Ascending aorta (tissue), 2 donors: ENCODE data around the gene MEOX1. TPM values are rescaled to one million over a fixed set of nuclear protein-coding genes. Genes with fewer than 3 reads are reported as not detected.

Experiments used
- DNase-seq, 2 donors: peaks; one replicate each; pipeline ENCODE4 v3.0.0-alpha.2; 2019; ENCODE audit warnings: low spot score in 2 of 2
- H3K27ac ChIP-seq, 2 donors: fragments of 200-600 bp; sonication (generic); one replicate each; pipeline ENCODE4 v1.5.1; 2016 to 2017; ENCODE audit warnings: mild to moderate bottlenecking in 1 of 2
- H3K27me3 ChIP-seq: fragments of 200-600 bp; sonication (generic); one replicate; pipeline ENCODE4 v1.5.1; 2017
- H3K36me3 ChIP-seq, 2 donors: fragments of 200-600 bp; sonication (generic); one replicate each; pipeline ENCODE4 v1.5.1; 2016
- H3K4me1 ChIP-seq, 2 donors: fragments of 200-600 bp; sonication (generic); one replicate each; pipeline ENCODE4 v1.5.1; 2016 to 2017; ENCODE audit warnings: mild to moderate bottlenecking in 1 of 2
- H3K4me3 ChIP-seq, 2 donors: fragments of 200-600 bp; sonication (generic); one replicate each; pipeline ENCODE4 v1.5.1; 2016 to 2017; ENCODE audit warnings: mild to moderate bottlenecking in 1 of 2
- H3K9me3 ChIP-seq, 2 donors: fragments of 200-600 bp; sonication (generic); one replicate each; pipeline ENCODE4 v1.5.1; 2016
- CTCF ChIP-seq, 3 experiments: fragments of 200-600 bp in 2 of 3; fragments of 450-650 bp in 1 of 3; sonication (generic) in 2 of 3; IDR thresholded peaks; one replicate each; pipeline ENCODE4 v1.5.1; 2016 to 2019; ENCODE audit warnings: antibody characterized with exemption in 3 of 3, mild to moderate bottlenecking in 1 of 3, moderate library complexity in 1 of 3
- intact Hi-C: fragments of 100-400 bp; cut with DNase I; formaldehyde crosslinking; loops from one replicate; pipeline ENCODE4 v1.15.1; 2023
- total RNA-seq: library from RNA; depleted of rRNA; stranded (reverse); fragments of >200 nt; gene quantifications from one replicate; pipeline ENCODE4 v1.1.0, GENCODE V29; 2016

The MEOX1 gene
- total RNA-seq, 1 donor from 2014 or later: 17.8 TPM

GRCh38 chr17:43616029-43616351 lies 45.7 kb downstream of the MEOX1 start:
- Histone ChIP-seq H3K4me3 (no peak overlapping the region), H3K9me3 (no peaks in the 10 kb centered on the region), H3K4me1 (peaks cover 0 to 2% of the 10 kb centered on the region in 2 donors), H3K27ac (no peak overlapping the region), H3K36me3 (no peaks in the 10 kb centered on the region), H3K27me3 (no peaks in the 10 kb centered on the region)
- no peak for TF ChIP-seq CTCF (IDR thresholded peaks at IDR 0.05)
- intact Hi-C loops: no loop called here
- DNase-seq: no peak

- Histone ChIP-seq H3K4me1 (no peaks in the 10 kb centered on the region), H3K27ac (no peak overlapping the region), H3K27me3 (no peaks in the 10 kb centered on the region), H3K4me3 (no peak overlapping the region), H3K36me3 (no peaks in the 10 kb centered on the region), H3K9me3 (no peaks in the 10 kb centered on the region)
- intact Hi-C loops: no loop called here
- no peak for DNase-seq
- no peak for TF ChIP-seq CTCF (IDR thresholded peaks at IDR 0.05)
These were observed 46.2 kb downstream of the MEOX1 start for GRCh38 chr17:43615330-43616028.

- intact Hi-C loops: no loop called here
- no peaks in the 10 kb centered on the region for H3K4me1 ChIP-seq
- H3K27me3 ChIP-seq: no peaks in the 10 kb centered on the region
- H3K4me3 ChIP-seq: no peak overlapping the region
- H3K36me3 ChIP-seq: no peaks in the 10 kb centered on the region
- DNase-seq: no peak
- no peaks in the 10 kb centered on the region for H3K9me3 ChIP-seq
- TF ChIP-seq CTCF (IDR thresholded peaks at IDR 0.05): no peak
- H3K27ac ChIP-seq: no peak overlapping the region
These were observed 47.2 kb downstream of the MEOX1 start for GRCh38 chr17:43614561-43614960.

- no peaks in the 10 kb centered on the region for H3K9me3 ChIP-seq
- no peak overlapping the region for H3K4me3 ChIP-seq
- no peak overlapping the region for H3K27ac ChIP-seq
- intact Hi-C loops: no loop called here
- H3K27me3 ChIP-seq: no peaks in the 10 kb centered on the region
- H3K4me1 ChIP-seq: no peaks in the 10 kb centered on the region
- no peaks in the 10 kb centered on the region for H3K36me3 ChIP-seq
- no peak for DNase-seq
- TF ChIP-seq CTCF (IDR thresholded peaks at IDR 0.05): no peak
These were observed 47.8 kb downstream of the MEOX1 start for GRCh38 chr17:43613917-43614316.

GRCh38 chr17:43612515-43612914 lies 49.2 kb downstream of the MEOX1 start:
- intact Hi-C loops: no loop called here
- DNase-seq: no peak
- Histone ChIP-seq H3K27me3 (no peaks in the 10 kb centered on the region), H3K4me1 (no peaks in the 10 kb centered on the region), H3K9me3 (no peaks in the 10 kb centered on the region), H3K36me3 (no peaks in the 10 kb centered on the region), H3K27ac (no peak overlapping the region), H3K4me3 (no peak overlapping the region)
- TF ChIP-seq CTCF (IDR thresholded peaks at IDR 0.05): no peak
